Measurements from ENCODE around the gene ECSIT.

ECSIT gene

GRCh38 chr19:11499220-11499726 lies 29.7 kb downstream of the ECSIT start:
- DNase-seq (ENCODE audit: low read depth) = no peak
- H3K4me3 ChIP-seq (replicated peaks; ENCODE audit: low read depth, low read length) = no peak overlapping the region
- no peak for TF ChIP-seq CTCF (IDR thresholded peaks at IDR 0.05; ENCODE audit: low read length, missing control alignments)

- peak; percentile 86 for DNase-seq (ENCODE audit: low read depth)
- TF ChIP-seq CTCF (IDR thresholded peaks at IDR 0.05; ENCODE audit: low read length, missing control alignments) = peak; percentile 67
Measured at GRCh38 chr19:11496391-11497163, 32.4 kb downstream of the ECSIT start.

GRCh38 chr19:11495885-11496284 lies 33.0 kb downstream of the ECSIT start:
- DNase-seq (ENCODE audit: low read depth) = no peak
- no peak overlapping the region for H3K4me3 ChIP-seq (replicated peaks; ENCODE audit: low read depth, low read length)
- no peak for TF ChIP-seq CTCF (IDR thresholded peaks at IDR 0.05; ENCODE audit: low read length, missing control alignments)

More at GRCh38 chr19:11496391-11497163, 32.4 kb downstream of the ECSIT start:
- no peak overlapping the region for H3K4me3 ChIP-seq (replicated peaks; ENCODE audit: low read depth, low read length)

- no peak overlapping the region for H3K4me3 ChIP-seq (replicated peaks; ENCODE audit: low read depth, low read length)
- no peak for TF ChIP-seq CTCF (IDR thresholded peaks at IDR 0.05; ENCODE audit: low read length, missing control alignments)
- DNase-seq (ENCODE audit: low read depth) = no peak
Measured at GRCh38 chr19:11495481-11495880, 33.5 kb downstream of the ECSIT start.

- TF ChIP-seq CTCF (IDR thresholded peaks at IDR 0.05; ENCODE audit: low read length, missing control alignments) = no peak
- no peak overlapping the region for H3K4me3 ChIP-seq (replicated peaks; ENCODE audit: low read depth, low read length)
- DNase-seq (ENCODE audit: low read depth) = no peak
Measured at GRCh38 chr19:11494634-11495285, 34.2 kb downstream of the ECSIT start.

- DNase-seq (ENCODE audit: low read depth) = no peak
- H3K4me3 ChIP-seq (replicated peaks; ENCODE audit: low read depth, low read length) = no peak overlapping the region
- TF ChIP-seq CTCF (IDR thresholded peaks at IDR 0.05; ENCODE audit: low read length, missing control alignments) = no peak
Measured at GRCh38 chr19:11489378-11489777, 39.6 kb downstream of the ECSIT start.
